Progenitor cell of endocrine pancreas (in vitro differentiated cells): ENCODE results near the gene SAMD10. TPM values are rescaled to one million over a fixed set of nuclear protein-coding genes. Genes with fewer than 3 reads are reported as not detected.

Experiments
- DNase-seq: peaks from one replicate; pipeline ENCODE4 v3.0.0; 2021; ENCODE audit warnings: low spot score; ENCODE audit not compliant: unreplicated experiment
- H3K27ac Mint-ChIP-seq: 2 replicates; pipeline ENCODE4 v1.8.0; 2021; ENCODE audit warnings: mild to moderate bottlenecking, moderate library complexity, mixed read lengths
- H3K27me3 Mint-ChIP-seq: 2 replicates; pipeline ENCODE4 v1.8.0; 2021; ENCODE audit warnings: mixed read lengths
- H3K36me3 Mint-ChIP-seq: 2 replicates; pipeline ENCODE4 v1.8.0; 2022; ENCODE audit warnings: mixed read lengths; ENCODE audit not compliant: insufficient read depth
- H3K4me1 Mint-ChIP-seq: 2 replicates; pipeline ENCODE4 v1.8.0; 2021; ENCODE audit warnings: low read depth, mixed read lengths
- H3K4me3 Mint-ChIP-seq: 2 replicates; pipeline ENCODE4 v1.8.0; 2021; ENCODE audit warnings: low read depth, mild to moderate bottlenecking, moderate library complexity, mixed read lengths
- H3K9me3 Mint-ChIP-seq: 2 replicates; pipeline ENCODE4 v1.8.0; 2021; ENCODE audit warnings: low read depth, mixed read lengths
- total RNA-seq: library from RNA; stranded (reverse); gene quantifications from 2 replicates; pipeline ENCODE4 v1.2.1, GENCODE V29; 2021
- TF ChIP-seq, protein P1 (sequence below): fragments of 200-600 bp; sonication (generic); IDR thresholded peaks from one replicate; pipeline ENCODE4 v1.5.0; 2021; ENCODE audit warnings: antibody characterized with exemption, mild to moderate bottlenecking; ENCODE audit not compliant: unreplicated experiment

SAMD10 gene
- total RNA-seq, 1 donor from 2014 or later, result 12.8 TPM

GRCh38 chr20:64006902-64007301 lies 27.5 kb upstream of the SAMD10 start:
- Mint-ChIP-seq H3K9me3 (no peaks in the 10 kb centered on the region), H3K27ac (no peak overlapping the region), H3K27me3 (no peaks in the 10 kb centered on the region), H3K36me3 (peaks cover 27% of the 10 kb centered on the region), H3K4me1 (peaks cover 5% of the 10 kb centered on the region), H3K4me3 (no peak overlapping the region)
- no peak for DNase-seq
- TF ChIP-seq, protein P1, sequence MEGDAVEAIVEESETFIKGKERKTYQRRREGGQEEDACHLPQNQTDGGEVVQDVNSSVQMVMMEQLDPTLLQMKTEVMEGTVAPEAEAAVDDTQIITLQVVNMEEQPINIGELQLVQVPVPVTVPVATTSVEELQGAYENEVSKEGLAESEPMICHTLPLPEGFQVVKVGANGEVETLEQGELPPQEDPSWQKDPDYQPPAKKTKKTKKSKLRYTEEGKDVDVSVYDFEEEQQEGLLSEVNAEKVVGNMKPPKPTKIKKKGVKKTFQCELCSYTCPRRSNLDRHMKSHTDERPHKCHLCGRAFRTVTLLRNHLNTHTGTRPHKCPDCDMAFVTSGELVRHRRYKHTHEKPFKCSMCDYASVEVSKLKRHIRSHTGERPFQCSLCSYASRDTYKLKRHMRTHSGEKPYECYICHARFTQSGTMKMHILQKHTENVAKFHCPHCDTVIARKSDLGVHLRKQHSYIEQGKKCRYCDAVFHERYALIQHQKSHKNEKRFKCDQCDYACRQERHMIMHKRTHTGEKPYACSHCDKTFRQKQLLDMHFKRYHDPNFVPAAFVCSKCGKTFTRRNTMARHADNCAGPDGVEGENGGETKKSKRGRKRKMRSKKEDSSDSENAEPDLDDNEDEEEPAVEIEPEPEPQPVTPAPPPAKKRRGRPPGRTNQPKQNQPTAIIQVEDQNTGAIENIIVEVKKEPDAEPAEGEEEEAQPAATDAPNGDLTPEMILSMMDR, result no peak

GRCh38 chr20:64006490-64006889 lies 27.0 kb upstream of the SAMD10 start:
- H3K4me1 Mint-ChIP-seq, result peaks cover 5% of the 10 kb centered on the region
- no peaks in the 10 kb centered on the region for H3K9me3 Mint-ChIP-seq
- peaks cover 29% of the 10 kb centered on the region for H3K36me3 Mint-ChIP-seq
- TF ChIP-seq, protein P1, result no peak
- no peak overlapping the region for H3K4me3 Mint-ChIP-seq
- no peak for DNase-seq
- H3K27ac Mint-ChIP-seq, result no peak overlapping the region
- H3K27me3 Mint-ChIP-seq, result no peaks in the 10 kb centered on the region

DNA sequence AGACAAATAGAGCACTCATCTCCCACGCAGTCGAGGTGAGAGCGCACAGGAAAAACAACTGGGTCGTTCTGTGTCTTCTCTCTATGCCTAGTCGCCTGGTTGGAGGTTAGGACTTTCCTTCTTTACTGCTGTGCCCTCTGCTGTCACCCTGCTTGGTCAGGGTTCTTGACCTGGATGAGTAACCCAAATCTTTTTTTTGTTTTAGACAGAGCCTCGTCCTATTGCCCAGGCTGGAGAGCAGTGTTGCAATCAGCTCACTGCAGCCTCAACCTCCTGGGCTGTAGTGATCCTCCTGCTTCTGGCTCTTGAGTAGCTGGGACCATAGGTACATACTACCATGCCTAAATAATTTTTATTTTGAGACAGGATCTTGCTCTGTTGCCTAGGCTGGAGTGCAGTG lies 26.0 kb upstream of the SAMD10 start:
- no peak for DNase-seq
- Mint-ChIP-seq H3K27me3 (no peaks in the 10 kb centered on the region), H3K4me1 (peaks cover 5% of the 10 kb centered on the region), H3K27ac (no peak overlapping the region), H3K4me3 (no peak overlapping the region), H3K36me3 (peaks cover 30% of the 10 kb centered on the region), H3K9me3 (no peaks in the 10 kb centered on the region)
- TF ChIP-seq, protein P1, result no peak

DNA sequence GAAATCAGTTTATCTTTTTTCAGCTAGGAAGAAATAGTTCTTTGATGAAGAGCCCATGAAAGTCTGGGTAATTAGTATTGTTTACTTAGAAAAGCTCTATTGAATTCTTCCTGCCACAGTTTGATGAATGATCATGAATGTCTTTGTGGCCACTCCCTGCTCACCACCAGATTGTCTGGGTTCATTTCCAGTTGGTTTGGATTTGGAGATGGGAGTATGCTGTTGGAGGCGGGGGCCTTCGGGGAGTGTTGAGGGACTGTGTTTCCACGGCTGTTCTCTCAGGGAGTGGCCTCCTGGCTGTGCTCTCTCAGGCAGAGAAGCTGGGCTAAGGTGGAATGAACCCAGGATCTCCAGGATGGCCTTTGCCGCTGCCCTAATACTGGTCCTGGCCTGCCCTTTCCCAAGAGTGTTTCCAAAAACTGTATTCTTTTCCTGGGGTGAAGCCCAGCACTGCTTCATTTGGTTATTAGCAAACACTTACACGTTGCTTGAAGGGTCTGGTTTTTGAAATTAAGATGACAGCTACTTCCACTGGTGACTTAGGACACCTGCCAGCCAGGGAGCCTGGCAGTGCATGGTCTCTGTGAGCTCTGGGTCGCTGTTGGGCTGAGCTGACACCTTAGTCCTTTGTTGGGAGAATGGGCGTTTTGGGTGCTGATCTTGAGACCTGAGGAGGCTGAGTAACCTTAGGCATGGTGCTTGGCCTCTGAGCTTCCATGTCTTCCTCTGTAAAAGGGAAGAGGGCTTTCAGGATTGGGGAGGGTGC lies 24.7 kb upstream of the SAMD10 start:
- DNase-seq, result no peak
- Mint-ChIP-seq H3K36me3 (peaks cover 29% of the 10 kb centered on the region), H3K9me3 (no peaks in the 10 kb centered on the region), H3K27me3 (no peaks in the 10 kb centered on the region), H3K27ac (peak overlapping the region; percentile 74), H3K4me3 (no peak overlapping the region), H3K4me1 (peaks cover 5% of the 10 kb centered on the region)
- TF ChIP-seq, protein P1, result no peak

GRCh38 chr20:64001607-64002011 lies 22.2 kb upstream of the SAMD10 start:
- peaks cover 25% of the 10 kb centered on the region for H3K36me3 Mint-ChIP-seq
- H3K27me3 Mint-ChIP-seq, result no peaks in the 10 kb centered on the region
- H3K4me3 Mint-ChIP-seq, result no peak overlapping the region
- H3K9me3 Mint-ChIP-seq, result no peaks in the 10 kb centered on the region
- no peak overlapping the region for H3K27ac Mint-ChIP-seq
- TF ChIP-seq, protein P1, result no peak
- peaks cover 5% of the 10 kb centered on the region for H3K4me1 Mint-ChIP-seq
- no peak for DNase-seq
